ENCODE results near the gene PNPLA5. TPM values are rescaled to one million over a fixed set of nuclear protein-coding genes. Genes with fewer than 3 reads are reported as not detected.

PNPLA5 gene
- total and polyA plus RNA-seq, 9 of the 15 experiments (the other 6 are each of a cell fraction or from before 2014, with no cell fraction given): not detected

DNA sequence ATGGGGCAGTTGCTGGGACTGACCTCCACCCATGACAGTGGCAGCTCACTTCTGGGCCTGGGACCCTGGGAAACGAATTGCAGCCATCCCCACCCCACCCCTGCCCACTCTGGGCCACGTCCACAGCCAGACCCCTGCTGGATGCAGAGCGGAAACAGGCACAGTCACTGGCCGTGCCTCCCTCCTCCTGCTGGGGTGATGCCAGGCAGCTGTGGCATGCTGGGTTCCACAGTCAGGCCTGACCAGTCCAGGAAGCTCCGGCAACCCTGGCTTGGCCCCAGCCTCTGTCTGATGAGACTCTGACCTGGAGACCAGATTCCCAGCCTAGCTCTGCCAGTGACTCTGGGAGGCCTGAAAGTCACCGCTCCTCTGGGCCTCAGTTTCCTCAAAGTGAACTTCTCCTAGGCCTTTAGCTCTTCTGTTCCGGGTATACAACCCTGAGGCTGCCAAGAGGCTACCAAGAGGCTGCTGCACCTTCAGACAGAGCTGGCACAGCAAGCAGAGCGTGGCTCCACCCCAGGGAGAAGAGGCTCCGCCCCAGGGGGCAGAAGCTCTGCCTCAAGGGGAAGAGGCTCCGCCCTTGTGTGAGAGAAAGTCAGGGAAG is 38.4 kb downstream of the PNPLA5 start (continued):
- TF ChIP-seq, protein P1, sequence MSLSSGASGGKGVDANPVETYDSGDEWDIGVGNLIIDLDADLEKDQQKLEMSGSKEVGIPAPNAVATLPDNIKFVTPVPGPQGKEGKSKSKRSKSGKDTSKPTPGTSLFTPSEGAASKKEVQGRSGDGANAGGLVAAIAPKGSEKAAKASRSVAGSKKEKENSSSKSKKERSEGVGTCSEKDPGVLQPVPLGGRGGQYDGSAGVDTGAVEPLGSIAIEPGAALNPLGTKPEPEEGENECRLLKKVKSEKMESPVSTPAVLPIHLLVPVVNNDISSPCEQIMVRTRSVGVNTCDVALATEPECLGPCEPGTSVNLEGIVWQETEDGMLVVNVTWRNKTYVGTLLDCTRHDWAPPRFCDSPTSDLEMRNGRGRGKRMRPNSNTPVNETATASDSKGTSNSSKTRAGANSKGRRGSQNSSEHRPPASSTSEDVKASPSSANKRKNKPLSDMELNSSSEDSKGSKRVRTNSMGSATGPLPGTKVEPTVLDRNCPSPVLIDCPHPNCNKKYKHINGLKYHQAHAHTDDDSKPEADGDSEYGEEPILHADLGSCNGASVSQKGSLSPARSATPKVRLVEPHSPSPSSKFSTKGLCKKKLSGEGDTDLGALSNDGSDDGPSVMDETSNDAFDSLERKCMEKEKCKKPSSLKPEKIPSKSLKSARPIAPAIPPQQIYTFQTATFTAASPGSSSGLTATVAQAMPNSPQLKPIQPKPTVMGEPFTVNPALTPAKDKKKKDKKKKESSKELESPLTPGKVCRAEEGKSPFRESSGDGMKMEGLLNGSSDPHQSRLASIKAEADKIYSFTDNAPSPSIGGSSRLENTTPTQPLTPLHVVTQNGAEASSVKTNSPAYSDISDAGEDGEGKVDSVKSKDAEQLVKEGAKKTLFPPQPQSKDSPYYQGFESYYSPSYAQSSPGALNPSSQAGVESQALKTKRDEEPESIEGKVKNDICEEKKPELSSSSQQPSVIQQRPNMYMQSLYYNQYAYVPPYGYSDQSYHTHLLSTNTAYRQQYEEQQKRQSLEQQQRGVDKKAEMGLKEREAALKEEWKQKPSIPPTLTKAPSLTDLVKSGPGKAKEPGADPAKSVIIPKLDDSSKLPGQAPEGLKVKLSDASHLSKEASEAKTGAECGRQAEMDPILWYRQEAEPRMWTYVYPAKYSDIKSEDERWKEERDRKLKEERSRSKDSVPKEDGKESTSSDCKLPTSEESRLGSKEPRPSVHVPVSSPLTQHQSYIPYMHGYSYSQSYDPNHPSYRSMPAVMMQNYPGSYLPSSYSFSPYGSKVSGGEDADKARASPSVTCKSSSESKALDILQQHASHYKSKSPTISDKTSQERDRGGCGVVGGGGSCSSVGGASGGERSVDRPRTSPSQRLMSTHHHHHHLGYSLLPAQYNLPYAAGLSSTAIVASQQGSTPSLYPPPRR (CRISPR knock-in tag; IDR thresholded peaks at IDR 0.05; ENCODE audit: borderline replicate concordance): no peak
- no peak for TF ChIP-seq FOXM1 (IDR thresholded peaks at IDR 0.05; ENCODE audit: low read depth)
- no peak for TF ChIP-seq FOXM1 (CRISPR knock-in tag; IDR thresholded peaks at IDR 0.05; ENCODE audit: low read depth)

DNA sequence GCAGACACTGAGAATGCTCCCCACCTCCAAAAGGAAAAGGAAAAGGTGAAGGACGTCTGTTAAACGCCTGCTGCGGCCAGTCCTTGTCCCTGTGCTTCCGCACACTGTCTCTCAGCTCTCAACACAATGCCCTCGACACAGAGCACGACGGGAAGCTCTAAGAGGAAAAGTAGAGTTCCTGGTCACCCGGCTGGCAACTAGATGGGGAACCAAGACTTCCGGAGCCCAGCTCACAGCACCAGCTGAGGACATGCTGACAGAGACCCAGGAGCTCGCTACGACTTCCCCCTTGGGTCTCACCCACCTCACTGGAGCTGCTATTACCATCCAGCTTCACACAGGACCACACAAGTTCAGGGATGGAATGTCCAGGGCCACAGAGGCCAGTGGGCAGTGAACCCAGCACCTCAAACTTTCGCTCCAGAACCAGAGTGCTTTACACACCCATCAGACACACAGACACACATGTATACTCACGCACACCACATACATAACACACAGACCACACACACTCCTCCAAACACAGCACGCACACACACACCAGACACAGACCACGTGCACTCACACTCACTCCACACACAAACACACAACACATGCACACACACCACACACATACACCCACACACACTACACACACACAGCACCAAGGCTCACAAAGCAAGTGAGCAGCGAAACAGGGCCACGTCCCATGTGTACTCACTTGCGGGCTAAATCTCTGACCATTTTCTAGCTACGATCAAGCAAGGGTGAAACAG is 39.1 kb downstream of the PNPLA5 start:
- H2AFZ ChIP-seq (ENCODE audit: low read depth, low read length): no peak overlapping the region
- in situ Hi-C loops (cut with MboI): no loop called here
- no peak overlapping the region for H3K9ac ChIP-seq (ENCODE audit: insufficient read depth in 1 of 2, low read depth in 2 of 2, low read length in 2 of 2)
- no peak overlapping the region for H3K4me2 ChIP-seq (ENCODE audit: insufficient read depth, low read length)
- no peaks in the 10 kb centered on the region; the same call in 1 of the 2 replicates for H4K20me1 ChIP-seq (replicated peaks; ENCODE audit: control insufficient read depth, insufficient read depth, low read length)
- ChIA-PET POLR2A (interaction anchor here (0.6 kb wide), 1 partner anchor 18 kb away, joined by 3 read pairs; no protein-coding TSS in a partner anchor), CTCF (ENCODE audit: low intra/inter-chr PET ratio) (no interaction called here)
- ATAC-seq (no peak), DNase-seq (ENCODE audit: extremely low read depth in 1 of 4, low spot score in 3 of 4) (no peak), FAIRE-seq (no peak)
- H3K27ac ChIP-seq (ENCODE audit: extremely low read depth, low read depth, low read length): no peak overlapping the region
- no peak overlapping the region for H3K4me3 ChIP-seq
- intact Hi-C loops (cut with micrococcal nuclease): no loop called here
- no peaks in the 10 kb centered on the region for H3K9me1 ChIP-seq (ENCODE audit: control insufficient read depth, insufficient read depth, low read length)
- peaks cover 3 to 27% of the 10 kb centered on the region in 2 experiments; a peak in 2 of 5 replicates for H3K27me3 ChIP-seq (ENCODE audit: control insufficient read depth in 2 of 2, insufficient read depth in 2 of 2, low read length in 2 of 2)
- no TSS peak for BruUV-seq (replicated peaks)
- no peaks in the 10 kb centered on the region for H3K36me3 ChIP-seq (ENCODE audit: control insufficient read depth, insufficient read depth, low read length)
- no peaks in the 10 kb centered on the region for H3K9me3 ChIP-seq (replicated peaks; ENCODE audit: control insufficient read depth, insufficient read depth, low read depth, low read length)
- 5% methylated on average over 14 of the region's 19 CpGs for WGBS (ENCODE audit: insufficient coverage, low coverage, missing lambda C conversion rate)
- H3K79me2 ChIP-seq (ENCODE audit: control insufficient read depth, insufficient read depth, low read length): no peaks in the 10 kb centered on the region
- H3K4me1 ChIP-seq (replicated peaks in 1 of 2; ENCODE audit: control insufficient read depth in 2 of 2, insufficient read depth in 2 of 2, low read length in 2 of 2): no peaks in the 10 kb centered on the region; a peak in 1 of 5 replicates
- TF ChIP-seq GATA2 (CRISPR knock-in tag; IDR thresholded peaks at IDR 0.05): no peak
- no peak for TF ChIP-seq BMI1 (IDR thresholded peaks at IDR 0.05; ENCODE audit: low read length)
- TF ChIP-seq, protein P2, sequence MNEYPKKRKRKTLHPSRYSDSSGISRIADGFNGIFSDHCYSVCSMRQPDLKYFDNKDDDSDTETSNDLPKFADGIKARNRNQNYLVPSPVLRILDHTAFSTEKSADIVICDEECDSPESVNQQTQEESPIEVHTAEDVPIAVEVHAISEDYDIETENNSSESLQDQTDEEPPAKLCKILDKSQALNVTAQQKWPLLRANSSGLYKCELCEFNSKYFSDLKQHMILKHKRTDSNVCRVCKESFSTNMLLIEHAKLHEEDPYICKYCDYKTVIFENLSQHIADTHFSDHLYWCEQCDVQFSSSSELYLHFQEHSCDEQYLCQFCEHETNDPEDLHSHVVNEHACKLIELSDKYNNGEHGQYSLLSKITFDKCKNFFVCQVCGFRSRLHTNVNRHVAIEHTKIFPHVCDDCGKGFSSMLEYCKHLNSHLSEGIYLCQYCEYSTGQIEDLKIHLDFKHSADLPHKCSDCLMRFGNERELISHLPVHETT (CRISPR knock-in tag; conservative IDR thresholded peaks at IDR 0.05 in 1 of 2, IDR thresholded peaks at IDR 0.05 in 1 of 2): no peak
- TF ChIP-seq, protein P3, sequence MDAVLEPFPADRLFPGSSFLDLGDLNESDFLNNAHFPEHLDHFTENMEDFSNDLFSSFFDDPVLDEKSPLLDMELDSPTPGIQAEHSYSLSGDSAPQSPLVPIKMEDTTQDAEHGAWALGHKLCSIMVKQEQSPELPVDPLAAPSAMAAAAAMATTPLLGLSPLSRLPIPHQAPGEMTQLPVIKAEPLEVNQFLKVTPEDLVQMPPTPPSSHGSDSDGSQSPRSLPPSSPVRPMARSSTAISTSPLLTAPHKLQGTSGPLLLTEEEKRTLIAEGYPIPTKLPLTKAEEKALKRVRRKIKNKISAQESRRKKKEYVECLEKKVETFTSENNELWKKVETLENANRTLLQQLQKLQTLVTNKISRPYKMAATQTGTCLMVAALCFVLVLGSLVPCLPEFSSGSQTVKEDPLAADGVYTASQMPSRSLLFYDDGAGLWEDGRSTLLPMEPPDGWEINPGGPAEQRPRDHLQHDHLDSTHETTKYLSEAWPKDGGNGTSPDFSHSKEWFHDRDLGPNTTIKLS (IDR thresholded peaks at IDR 0.05; ENCODE audit: borderline replicate concordance, low read depth): no peak
- no peak for TF ChIP-seq ARID2 (IDR thresholded peaks at IDR 0.05)
- no peak for TF ChIP-seq ZNF583 (CRISPR knock-in tag; IDR thresholded peaks at IDR 0.05)
- TF ChIP-seq CHD1 (IDR thresholded peaks at IDR 0.05; ENCODE audit: low read length): no peak
- TF ChIP-seq NFIX (CRISPR knock-in tag; IDR thresholded peaks at IDR 0.05; ENCODE audit: low read depth): no peak
- TF ChIP-seq ZNF445 (CRISPR knock-in tag; IDR thresholded peaks at IDR 0.05; ENCODE audit: low read depth): no peak
